Testis (tissue), 3 donors: ENCODE measurements around the gene ZDHHC23. TPM values are rescaled to one million over a fixed set of nuclear protein-coding genes. Genes with fewer than 3 reads are reported as not detected.

Experiments used
- DNase-seq: peaks from one replicate; pipeline ENCODE4 v3.0.0-alpha.2; 2019
- H3K27ac ChIP-seq, 2 donors: fragments of 200-600 bp; sonication (generic); one replicate each; pipeline ENCODE4 v1.5.1; 2019
- H3K27me3 ChIP-seq: fragments of 200-600 bp; sonication (generic); one replicate; pipeline ENCODE4 v1.5.1; 2019
- H3K36me3 ChIP-seq: fragments of 200-600 bp; sonication (generic); one replicate; pipeline ENCODE4 v1.5.1; 2017; ENCODE audit warnings: low read depth; ENCODE audit errors: missing control alignments
- H3K4me1 ChIP-seq: fragments of 200-600 bp; sonication (generic); one replicate; pipeline ENCODE4 v1.5.1; 2019
- H3K4me3 ChIP-seq, 2 donors: fragments of 200-600 bp; sonication (generic); one replicate each; pipeline ENCODE4 v1.5.1; 2017 to 2019
- H3K9me3 ChIP-seq: fragments of 200-600 bp; sonication (generic); one replicate; pipeline ENCODE4 v1.5.1; 2017
- CTCF ChIP-seq, 3 experiments: fragments of 450-650 bp in 2 of 3; fragments of 200-600 bp in 1 of 3; sonication (generic) in 1 of 3; IDR thresholded peaks; one replicate each; pipeline ENCODE4 v1.5.1; 2016 to 2019; ENCODE audit warnings: antibody characterized with exemption in 3 of 3, mild to moderate bottlenecking in 2 of 3, moderate library complexity in 1 of 3
- POLR2A ChIP-seq: fragments of 450-650 bp; IDR thresholded peaks from one replicate; pipeline ENCODE4 v1.6.1; 2017; ENCODE audit warnings: antibody characterized with exemption, mild to moderate bottlenecking, moderate library complexity
- WGBS, 2 donors: methylation state at CpG; one replicate each; pipeline ENCODE4 v1.1.5; 2018; 5-methylcytosine and 5-hydroxymethylcytosine counted together
- intact Hi-C: fragments of 100-400 bp; cut with DNase I; formaldehyde crosslinking; loops from one replicate; pipeline ENCODE4 v1.15.1; 2023; ENCODE audit warnings: low total_unique reads
- polyA plus RNA-seq: library from polyadenylated mRNA; stranded (reverse); fragments of 350-450 nt; fragmentation: Illumina TruSeq; extraction: RNeasy Lipid Tissue Mini Kit (QIAGEN cat#74804); gene quantifications from one replicate; pipeline ENCODE4 v1.2.3, GENCODE V29; 2014; ENCODE audit warnings: low read depth, low replicate concordance; ENCODE audit not compliant: insufficient read depth
- total RNA-seq, 2 donors: library from RNA; depleted of rRNA; stranded (reverse); fragments of >200 nt; gene quantifications; one replicate each; pipeline ENCODE4 v1.2.3, GENCODE V29; 2016

ZDHHC23 gene
- total and polyA plus RNA-seq, 3 donors from 2014 or later, result 27.1 to 38.7 (median 36.4) TPM

- no peaks in the 10 kb centered on the region for H3K9me3 ChIP-seq
- no peaks in the 10 kb centered on the region for H3K4me1 ChIP-seq
- intact Hi-C loops, result no loop called here
- TF ChIP-seq CTCF (IDR thresholded peaks at IDR 0.05), result no peak
- no peak for TF ChIP-seq POLR2A
- no peaks in the 10 kb centered on the region for H3K36me3 ChIP-seq
- H3K4me3 ChIP-seq, result no peak overlapping the region
- no peak for DNase-seq
- H3K27me3 ChIP-seq, result no peaks in the 10 kb centered on the region
- 70 to 87% methylated on average over 5 of the region's 5 CpGs for WGBS, 2 donors
- no peak overlapping the region for H3K27ac ChIP-seq
Observed at GRCh38 chr3:113910966-113911365, 36.8 kb upstream of the ZDHHC23 start.

GRCh38 chr3:113912552-113913236, 35.1 kb upstream of the ZDHHC23 start:
- H3K9me3 ChIP-seq, result no peaks in the 10 kb centered on the region
- H3K36me3 ChIP-seq, result no peaks in the 10 kb centered on the region
- no peak overlapping the region for H3K27ac ChIP-seq
- WGBS, 2 donors, result 68 to 74% methylated on average over 3 of the region's 3 CpGs
- no peaks in the 10 kb centered on the region for H3K27me3 ChIP-seq
- no peak overlapping the region for H3K4me3 ChIP-seq
- no peaks in the 10 kb centered on the region for H3K4me1 ChIP-seq
- no peak for TF ChIP-seq POLR2A
- peak; percentile 45 to 54 (median 54) for TF ChIP-seq CTCF (IDR thresholded peaks at IDR 0.05)
- peak; percentile 29 for DNase-seq
- intact Hi-C loops, result no loop called here

GRCh38 chr3:113914646-113915045, 33.2 kb upstream of the ZDHHC23 start:
- no peak overlapping the region for H3K27ac ChIP-seq
- H3K27me3 ChIP-seq, result no peaks in the 10 kb centered on the region
- no peak overlapping the region for H3K4me3 ChIP-seq
- intact Hi-C loops, result no loop called here
- no peaks in the 10 kb centered on the region for H3K4me1 ChIP-seq
- no peaks in the 10 kb centered on the region for H3K9me3 ChIP-seq
- DNase-seq, result no peak
- no peaks in the 10 kb centered on the region for H3K36me3 ChIP-seq
- WGBS, 2 donors, result 67 to 68% methylated on average over 2 of the region's 2 CpGs
- TF ChIP-seq CTCF (IDR thresholded peaks at IDR 0.05) (no peak), POLR2A (no peak)

GRCh38 chr3:113927556-113927955, 20.3 kb upstream of the ZDHHC23 start:
- Histone ChIP-seq H3K9me3 (no peaks in the 10 kb centered on the region), H3K4me3 (no peak overlapping the region), H3K27ac (no peak overlapping the region), H3K4me1 (no peaks in the 10 kb centered on the region), H3K36me3 (no peaks in the 10 kb centered on the region), H3K27me3 (no peaks in the 10 kb centered on the region)
- TF ChIP-seq CTCF (IDR thresholded peaks at IDR 0.05) (no peak), POLR2A (no peak)
- intact Hi-C loops, result no loop called here
- WGBS, 2 donors, result 79 to 89% methylated on average over 4 to 5 of the region's 5 CpGs
- no peak for DNase-seq

GRCh38 chr3:113946831-113947230, 982 bp upstream of the ZDHHC23 start:
- Histone ChIP-seq H3K27me3 (no peaks in the 10 kb centered on the region), H3K4me3 (peak overlapping the region; percentile 60 to 75), H3K36me3 (no peaks in the 10 kb centered on the region), H3K9me3 (no peaks in the 10 kb centered on the region), H3K4me1 (peaks cover 5% of the 10 kb centered on the region), H3K27ac (peak overlapping the region in 1 of 2 donors; percentile 71)
- WGBS, 2 donors, result 55 to 59% methylated on average over 7 of the region's 7 CpGs
- TF ChIP-seq CTCF (IDR thresholded peaks at IDR 0.05) (no peak), POLR2A (no peak)
- intact Hi-C loops, result no loop called here
- DNase-seq, result no peak
